GM18861 (cell line): ENCODE measurements around the gene LIME1.
"Not testable (repeated sequence)": the region's sequence is repeated elsewhere in the genome, so short reads cannot be mapped to it uniquely, and the experiment has no call there.

Source experiments
- ATAC-seq: cut with Tn5 transposase; IDR thresholded peaks from one replicate; pipeline ENCODE4 v1.9.1; 2021; ENCODE audit not compliant: unreplicated experiment

Gene LIME1

DNA sequence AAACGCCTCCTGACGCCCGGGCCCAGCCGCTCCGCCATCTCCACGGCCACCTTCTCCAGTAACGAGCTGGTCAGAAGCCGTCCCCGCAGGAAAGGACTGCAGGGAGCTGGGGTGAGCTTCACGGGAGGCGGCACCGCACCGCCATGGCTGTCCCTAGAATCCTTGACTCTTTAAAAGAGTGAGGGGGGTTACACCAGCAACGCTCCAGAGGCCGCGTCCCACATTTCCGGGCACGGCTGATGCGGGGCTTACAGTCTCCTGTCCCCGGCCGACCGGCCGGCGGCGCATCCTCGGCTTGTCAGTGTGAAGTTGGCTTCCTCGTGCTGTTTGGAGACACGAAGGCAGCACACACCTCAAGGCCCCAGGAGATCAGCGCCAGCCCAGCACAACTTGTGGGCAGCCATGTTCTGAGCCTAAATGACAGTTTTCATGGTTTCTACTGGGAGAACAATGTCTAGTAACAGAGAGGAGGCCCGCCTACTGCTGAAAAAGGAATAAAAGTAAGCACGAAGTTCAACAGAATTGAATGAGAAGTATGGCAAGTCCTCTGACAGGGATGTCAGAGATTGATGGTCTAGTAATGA lies 33.5 kb downstream of the LIME1 start:
- no peak for ATAC-seq

- no peak for ATAC-seq
Measured at GRCh38 chr20:63771046-63771707, 34.7 kb downstream of the LIME1 start.

DNA sequence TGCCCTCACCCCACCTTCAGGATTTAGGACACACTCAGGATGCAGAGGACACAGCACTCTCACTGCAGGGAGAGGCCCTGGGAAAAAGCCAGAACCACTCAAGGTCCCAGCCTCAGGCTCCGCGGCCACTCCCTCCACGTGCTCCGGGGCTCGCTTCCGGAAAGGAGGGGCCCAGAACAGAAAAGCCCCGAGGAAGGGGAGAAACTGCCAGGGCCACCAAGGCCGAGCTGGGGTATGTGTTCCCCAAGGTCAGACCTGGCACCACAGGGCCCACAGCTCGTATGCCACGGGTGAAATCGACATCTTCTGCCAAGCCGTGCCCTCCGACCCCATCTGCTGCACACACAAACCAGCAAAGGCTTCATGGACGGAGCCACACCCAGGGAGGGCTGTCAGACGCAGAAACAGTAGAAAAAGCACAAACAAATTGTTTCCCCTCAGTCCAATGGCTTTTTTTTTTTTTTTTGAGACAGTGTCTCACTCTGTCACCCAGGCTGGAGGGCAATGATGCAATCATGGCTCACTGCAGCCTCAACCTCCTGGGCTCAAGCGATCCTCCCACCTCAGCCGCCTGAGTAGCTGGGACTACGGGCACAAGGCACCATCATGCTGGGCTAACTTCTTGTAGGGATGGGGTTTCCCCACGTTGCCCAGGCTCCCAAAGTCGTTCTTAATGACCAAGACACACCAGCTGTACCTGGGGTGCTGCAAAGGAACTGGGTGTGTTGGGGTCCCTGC lies 36.5 kb downstream of the LIME1 start:
- no peak for ATAC-seq

- ATAC-seq: no peak
Measured at GRCh38 chr20:63773571-63774241, 37.2 kb downstream of the LIME1 start.

GRCh38 chr20:63774306-63774705 lies 37.8 kb downstream of the LIME1 start:
- no peak for ATAC-seq

DNA sequence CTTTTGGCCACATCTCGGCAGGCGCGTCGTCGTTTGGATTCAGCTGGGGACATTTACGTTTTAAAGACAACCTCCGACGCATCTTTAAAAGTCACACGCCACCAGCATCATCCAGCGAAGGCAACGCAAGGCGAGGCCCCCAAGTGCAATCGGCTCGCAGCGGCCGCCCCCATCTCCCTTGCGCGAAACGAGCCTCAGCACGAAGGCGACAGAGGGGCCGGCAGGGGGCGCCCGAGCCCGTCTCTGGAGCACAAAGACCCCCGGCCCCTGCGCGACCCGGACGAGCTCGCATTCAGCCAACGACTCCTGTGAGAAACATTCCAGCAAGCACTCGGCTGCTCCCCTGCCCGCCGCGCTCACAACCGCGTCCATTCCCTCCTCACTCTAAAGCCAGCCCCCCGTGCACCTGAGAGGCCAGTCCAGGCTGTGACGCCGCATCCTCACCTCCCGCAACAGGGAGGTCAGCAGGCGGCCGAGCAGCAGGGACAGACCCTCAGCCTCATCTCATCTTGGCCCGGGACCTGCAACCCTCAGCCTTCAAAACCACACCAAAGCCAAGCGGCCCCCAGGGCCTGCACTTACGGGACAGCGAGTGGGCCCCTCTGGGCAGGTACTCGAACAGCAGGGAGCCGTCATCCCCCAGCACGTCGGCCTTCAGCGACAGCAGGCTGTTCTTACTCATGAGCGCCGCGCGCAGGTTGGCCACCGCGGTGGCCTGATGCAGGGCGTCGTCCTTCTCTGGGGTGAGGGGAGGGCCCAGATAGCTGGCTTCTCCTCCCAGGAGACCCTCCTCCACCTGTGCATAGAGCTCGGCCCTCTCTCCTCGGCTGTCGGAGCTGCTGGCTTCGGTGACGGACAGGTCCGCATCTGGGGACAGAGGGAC lies 38.9 kb downstream of the LIME1 start:
- ATAC-seq: no peak

- ATAC-seq: not testable (repeated sequence)
Measured at GRCh38 chr20:63776875-63777274, 40.4 kb downstream of the LIME1 start.

GRCh38 chr20:63777614-63778013 lies 41.1 kb downstream of the LIME1 start:
- no peak for ATAC-seq

- no peak for ATAC-seq
Measured at GRCh38 chr20:63778034-63778752, 41.7 kb downstream of the LIME1 start.

DNA sequence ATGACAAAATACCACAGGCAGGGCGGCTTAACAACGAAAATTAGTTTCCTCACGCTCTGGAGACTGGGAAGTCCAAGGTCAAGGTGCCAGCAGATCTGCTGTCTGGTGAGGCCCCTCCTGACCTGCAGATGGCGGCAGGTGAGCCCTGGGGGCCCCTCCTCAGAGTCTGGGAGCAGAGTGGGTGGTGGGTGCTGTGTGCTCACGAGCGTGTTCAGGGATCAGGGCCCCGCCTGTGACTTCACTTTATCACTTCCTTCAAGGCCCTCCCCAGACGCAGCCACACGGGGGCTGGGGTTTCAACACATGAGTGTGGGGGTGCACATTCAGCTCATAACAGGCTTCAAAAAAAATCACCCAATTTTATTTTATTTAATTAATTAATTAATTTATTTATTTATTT lies 42.4 kb downstream of the LIME1 start:
- ATAC-seq: no peak

- ATAC-seq: no peak
Measured at GRCh38 chr20:63781181-63781580, 44.7 kb downstream of the LIME1 start.

DNA sequence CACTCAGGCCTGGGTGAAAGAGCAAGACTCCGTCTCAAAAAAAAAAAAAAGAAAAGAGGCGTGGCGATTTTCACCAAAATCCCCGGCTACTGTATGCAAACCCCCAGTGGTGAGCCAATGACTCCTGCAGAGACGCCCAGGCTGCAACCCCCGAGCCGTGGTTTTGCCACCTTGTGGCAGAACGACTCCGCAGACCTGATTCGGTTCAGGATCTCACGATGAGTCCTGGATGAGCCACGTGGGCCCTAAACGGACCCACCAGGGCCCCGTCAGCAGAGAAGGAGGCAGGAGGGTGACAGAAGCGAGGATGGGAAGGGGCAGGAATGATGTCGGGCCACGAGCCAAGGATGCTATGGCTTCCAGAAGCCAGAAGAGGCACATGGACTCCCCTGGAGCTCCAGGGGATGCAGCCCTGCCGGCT lies 45.6 kb downstream of the LIME1 start:
- ATAC-seq: no peak

DNA sequence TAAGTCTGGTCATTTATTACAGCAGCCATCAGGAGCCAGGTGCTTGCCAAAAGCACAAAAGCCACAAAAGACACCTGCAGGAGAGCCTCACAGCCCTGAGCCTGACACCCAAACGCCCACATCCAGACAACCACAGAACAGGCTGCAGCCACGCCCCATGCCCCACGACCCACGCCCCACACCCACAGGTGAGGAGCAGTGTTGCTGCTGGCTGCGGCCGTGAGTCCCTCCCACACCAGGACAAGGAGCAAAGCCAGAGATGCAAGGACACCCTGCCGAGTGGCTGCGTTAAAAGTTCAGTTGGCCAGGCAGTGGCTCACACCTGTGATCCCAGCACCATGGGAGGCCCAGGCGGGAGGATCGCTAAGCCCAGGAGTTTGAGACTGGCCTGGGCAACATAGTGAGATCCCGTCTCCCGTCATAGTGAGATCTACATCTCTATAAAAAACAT lies 46.1 kb downstream of the LIME1 start:
- ATAC-seq: no peak

DNA sequence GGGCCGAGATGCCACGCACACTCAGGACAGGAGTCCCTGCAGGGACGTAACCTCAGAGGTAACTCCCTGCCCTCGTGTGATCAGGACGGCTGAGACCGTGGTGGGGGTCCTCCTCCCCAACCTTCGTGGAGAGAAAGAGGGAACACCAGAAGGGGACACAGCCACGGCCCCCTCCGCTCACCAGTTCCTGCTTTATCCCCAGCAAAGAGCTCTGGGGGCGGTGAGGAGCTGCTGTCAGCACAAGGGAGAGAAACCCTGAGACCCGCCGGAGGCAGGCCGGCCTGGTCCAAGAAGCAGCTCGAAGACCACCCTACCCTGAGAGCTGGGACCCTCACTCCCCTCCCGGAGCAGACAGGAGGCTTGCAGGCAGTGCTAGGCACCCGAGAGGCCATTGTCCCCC lies 47.5 kb downstream of the LIME1 start:
- ATAC-seq: no peak

DNA sequence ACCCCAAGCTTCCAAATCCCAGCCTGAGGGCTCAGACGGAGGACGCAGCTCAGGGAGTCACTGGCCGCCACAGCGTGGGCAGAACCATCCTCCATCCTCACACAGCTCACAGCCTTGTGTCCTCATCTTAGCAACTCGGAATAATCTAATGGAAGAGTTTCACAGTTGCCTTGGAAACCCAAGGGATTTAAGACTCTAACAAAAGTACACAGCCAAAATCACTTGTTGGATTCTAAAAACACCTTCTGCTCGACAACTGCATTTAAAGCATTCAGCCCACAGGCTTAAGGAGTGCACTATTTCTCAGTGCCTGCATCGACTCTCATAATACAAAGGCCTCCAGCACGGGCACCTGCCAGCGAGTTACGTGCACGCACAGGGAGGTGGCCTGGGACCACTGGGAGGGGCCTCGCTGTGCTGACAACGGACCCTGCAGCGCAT lies 49.2 kb downstream of the LIME1 start:
- ATAC-seq: no peak

GRCh38 chr20:63787302-63787701 lies 50.8 kb downstream of the LIME1 start:
- no peak for ATAC-seq

GRCh38 chr20:63787749-63788148 lies 51.3 kb downstream of the LIME1 start:
- no peak for ATAC-seq
